HL-60 (cell line): Measurements from ENCODE around the gene FOXK2.
"Not testable (repeated sequence)": the region's sequence is repeated elsewhere in the genome, so short reads cannot be mapped to it uniquely, and the experiment has no call there.

Experiments used
- CTCF ChIP-seq: IDR thresholded peaks from one replicate; pipeline ENCODE4 v1.5.1; 2011; ENCODE audit warnings: low read length, control low read depth, inconsistent platforms; ENCODE audit not compliant: insufficient read depth
- GABPA ChIP-seq: IDR thresholded peaks from 2 replicates; pipeline ENCODE4 v1.6.1; 2012; ENCODE audit warnings: low read depth
- POLR2AphosphoS5 ChIP-seq: IDR thresholded peaks from 2 replicates; pipeline ENCODE4 v1.6.1; 2012; ENCODE audit warnings: low read depth
- REST ChIP-seq: IDR thresholded peaks from 2 replicates; pipeline ENCODE4 v1.6.1; 2012; ENCODE audit warnings: low read depth; ENCODE audit not compliant: insufficient replicate concordance

GRCh38 chr17:82579969-82580368 lies 60.4 kb downstream of the FOXK2 start:
- TF ChIP-seq CTCF, REST, GABPA, POLR2AphosphoS5: not testable (repeated sequence)
